Measurements from ENCODE around the gene ATP1A1.

ATP1A1 gene

GRCh38 chr1:116357487-116357886, 15.6 kb upstream of the ATP1A1 start:
- TF ChIP-seq, protein P1, sequence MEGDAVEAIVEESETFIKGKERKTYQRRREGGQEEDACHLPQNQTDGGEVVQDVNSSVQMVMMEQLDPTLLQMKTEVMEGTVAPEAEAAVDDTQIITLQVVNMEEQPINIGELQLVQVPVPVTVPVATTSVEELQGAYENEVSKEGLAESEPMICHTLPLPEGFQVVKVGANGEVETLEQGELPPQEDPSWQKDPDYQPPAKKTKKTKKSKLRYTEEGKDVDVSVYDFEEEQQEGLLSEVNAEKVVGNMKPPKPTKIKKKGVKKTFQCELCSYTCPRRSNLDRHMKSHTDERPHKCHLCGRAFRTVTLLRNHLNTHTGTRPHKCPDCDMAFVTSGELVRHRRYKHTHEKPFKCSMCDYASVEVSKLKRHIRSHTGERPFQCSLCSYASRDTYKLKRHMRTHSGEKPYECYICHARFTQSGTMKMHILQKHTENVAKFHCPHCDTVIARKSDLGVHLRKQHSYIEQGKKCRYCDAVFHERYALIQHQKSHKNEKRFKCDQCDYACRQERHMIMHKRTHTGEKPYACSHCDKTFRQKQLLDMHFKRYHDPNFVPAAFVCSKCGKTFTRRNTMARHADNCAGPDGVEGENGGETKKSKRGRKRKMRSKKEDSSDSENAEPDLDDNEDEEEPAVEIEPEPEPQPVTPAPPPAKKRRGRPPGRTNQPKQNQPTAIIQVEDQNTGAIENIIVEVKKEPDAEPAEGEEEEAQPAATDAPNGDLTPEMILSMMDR (IDR thresholded peaks at IDR 0.05; ENCODE audit: extremely low read depth, insufficient read depth, missing control alignments), result no peak
- in situ Hi-C loops (cut with MboI; ENCODE audit: low pct_unique_long_range_greater_than_20kb, low sequenced_read_pairs, unreplicated experiment), result no loop called here
- DNase-seq (ENCODE audit: low spot score), result no peak

GRCh38 chr1:116359060-116359830, 13.8 kb upstream of the ATP1A1 start:
- DNase-seq (ENCODE audit: low spot score), result no peak
- in situ Hi-C loops (cut with MboI; ENCODE audit: low pct_unique_long_range_greater_than_20kb, low sequenced_read_pairs, unreplicated experiment), result no loop called here
- TF ChIP-seq, protein P1 (IDR thresholded peaks at IDR 0.05; ENCODE audit: extremely low read depth, insufficient read depth, missing control alignments), result no peak

- TF ChIP-seq, protein P1 (IDR thresholded peaks at IDR 0.05; ENCODE audit: extremely low read depth, insufficient read depth, missing control alignments), result no peak
- in situ Hi-C loops (cut with MboI; ENCODE audit: low pct_unique_long_range_greater_than_20kb, low sequenced_read_pairs, unreplicated experiment), result loop anchor here (5.0 kb wide), 1 partner anchor 122 kb away; no protein-coding TSS in a partner anchor
- DNase-seq (ENCODE audit: low spot score), result no peak
These were observed 13.2 kb upstream of the ATP1A1 start for GRCh38 chr1:116359871-116360270.

GRCh38 chr1:116360429-116361173, 12.4 kb upstream of the ATP1A1 start:
- TF ChIP-seq, protein P1 (IDR thresholded peaks at IDR 0.05; ENCODE audit: extremely low read depth, insufficient read depth, missing control alignments), result peak; percentile 39
- in situ Hi-C loops (cut with MboI; ENCODE audit: low pct_unique_long_range_greater_than_20kb, low sequenced_read_pairs, unreplicated experiment), result loop anchor here (5.0 kb wide), 1 partner anchor 122 kb away; no protein-coding TSS in a partner anchor
- DNase-seq (ENCODE audit: low spot score), result no peak

- in situ Hi-C loops (cut with MboI; ENCODE audit: low pct_unique_long_range_greater_than_20kb, low sequenced_read_pairs, unreplicated experiment), result loop anchor here (5.0 kb wide), 1 partner anchor 121 kb away; no protein-coding TSS in a partner anchor
- DNase-seq (ENCODE audit: low spot score), result no peak
- TF ChIP-seq, protein P1 (IDR thresholded peaks at IDR 0.05; ENCODE audit: extremely low read depth, insufficient read depth, missing control alignments), result no peak
These were observed 11.4 kb upstream of the ATP1A1 start for GRCh38 chr1:116361648-116362047.

GRCh38 chr1:116362050-116362449, 11.0 kb upstream of the ATP1A1 start:
- DNase-seq (ENCODE audit: low spot score), result no peak
- TF ChIP-seq, protein P1 (IDR thresholded peaks at IDR 0.05; ENCODE audit: extremely low read depth, insufficient read depth, missing control alignments), result no peak
- in situ Hi-C loops (cut with MboI; ENCODE audit: low pct_unique_long_range_greater_than_20kb, low sequenced_read_pairs, unreplicated experiment), result loop anchor here (5.0 kb wide), 1 partner anchor 120 kb away; no protein-coding TSS in a partner anchor

Measured in GM13977 (cell line).